Measurements from ENCODE around the gene NUP133. TPM values are rescaled to one million over a fixed set of nuclear protein-coding genes. Genes with fewer than 3 reads are reported as not detected.

The NUP133 gene
- total RNA-seq, 1 donor from 2014 or later = 53.5 TPM

DNA sequence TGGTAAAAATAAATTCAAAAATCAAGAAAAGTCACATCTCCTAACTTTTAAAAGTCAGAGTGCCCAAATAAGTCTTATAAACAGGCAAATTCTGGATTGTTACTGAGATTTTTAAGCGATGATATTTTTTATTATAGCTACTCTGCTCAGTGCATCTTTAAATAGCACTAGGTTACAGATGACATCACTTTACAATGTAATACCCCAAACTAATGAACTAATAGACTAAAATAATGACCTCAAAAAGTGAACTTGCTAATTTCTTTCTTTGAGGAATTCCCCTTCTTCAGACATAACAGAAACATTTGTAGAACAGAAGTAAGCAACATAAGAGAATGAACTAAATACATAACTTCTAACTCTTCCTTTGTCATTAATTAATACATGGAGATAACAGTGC lies 41.3 kb downstream of the NUP133 start:
- H3K4me1 Mint-ChIP-seq (ENCODE audit: unreplicated experiment) = no peaks in the 10 kb centered on the region
- H3K36me3 Mint-ChIP-seq (ENCODE audit: low read depth, unreplicated experiment) = peaks cover 36% of the 10 kb centered on the region
- TF ChIP-seq, protein P1, sequence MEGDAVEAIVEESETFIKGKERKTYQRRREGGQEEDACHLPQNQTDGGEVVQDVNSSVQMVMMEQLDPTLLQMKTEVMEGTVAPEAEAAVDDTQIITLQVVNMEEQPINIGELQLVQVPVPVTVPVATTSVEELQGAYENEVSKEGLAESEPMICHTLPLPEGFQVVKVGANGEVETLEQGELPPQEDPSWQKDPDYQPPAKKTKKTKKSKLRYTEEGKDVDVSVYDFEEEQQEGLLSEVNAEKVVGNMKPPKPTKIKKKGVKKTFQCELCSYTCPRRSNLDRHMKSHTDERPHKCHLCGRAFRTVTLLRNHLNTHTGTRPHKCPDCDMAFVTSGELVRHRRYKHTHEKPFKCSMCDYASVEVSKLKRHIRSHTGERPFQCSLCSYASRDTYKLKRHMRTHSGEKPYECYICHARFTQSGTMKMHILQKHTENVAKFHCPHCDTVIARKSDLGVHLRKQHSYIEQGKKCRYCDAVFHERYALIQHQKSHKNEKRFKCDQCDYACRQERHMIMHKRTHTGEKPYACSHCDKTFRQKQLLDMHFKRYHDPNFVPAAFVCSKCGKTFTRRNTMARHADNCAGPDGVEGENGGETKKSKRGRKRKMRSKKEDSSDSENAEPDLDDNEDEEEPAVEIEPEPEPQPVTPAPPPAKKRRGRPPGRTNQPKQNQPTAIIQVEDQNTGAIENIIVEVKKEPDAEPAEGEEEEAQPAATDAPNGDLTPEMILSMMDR (IDR thresholded peaks at IDR 0.05; ENCODE audit: unreplicated experiment) = no peak
- H3K27ac Mint-ChIP-seq (ENCODE audit: unreplicated experiment) = no peak overlapping the region
- H3K27me3 Mint-ChIP-seq (ENCODE audit: unreplicated experiment) = no peaks in the 10 kb centered on the region
- H3K9me3 Mint-ChIP-seq (ENCODE audit: unreplicated experiment) = no peaks in the 10 kb centered on the region
- no peak overlapping the region for H3K4me3 Mint-ChIP-seq (ENCODE audit: unreplicated experiment)
- DNase-seq (ENCODE audit: low spot score) = no peak

DNA sequence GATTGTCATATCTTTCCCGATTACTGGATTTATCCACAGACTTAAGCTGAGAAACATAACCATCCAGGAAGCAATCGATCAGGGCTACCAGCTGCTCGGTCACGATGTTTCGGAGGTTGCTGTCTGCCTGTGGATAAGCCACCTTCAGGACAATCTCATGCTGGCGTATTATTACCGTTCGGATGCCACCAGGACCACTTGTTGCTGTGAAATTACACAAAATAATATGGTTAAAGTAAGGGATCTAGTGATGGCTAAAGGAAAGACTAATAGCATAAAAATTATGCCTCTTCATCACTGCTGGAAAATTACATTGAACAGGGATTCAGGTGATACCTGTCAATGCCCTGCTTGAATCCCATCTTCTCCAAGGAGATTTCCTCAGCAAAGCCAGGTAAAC lies 43.5 kb downstream of the NUP133 start:
- TF ChIP-seq, protein P1 (IDR thresholded peaks at IDR 0.05; ENCODE audit: unreplicated experiment) = no peak
- no peak for DNase-seq (ENCODE audit: low spot score)

DNA sequence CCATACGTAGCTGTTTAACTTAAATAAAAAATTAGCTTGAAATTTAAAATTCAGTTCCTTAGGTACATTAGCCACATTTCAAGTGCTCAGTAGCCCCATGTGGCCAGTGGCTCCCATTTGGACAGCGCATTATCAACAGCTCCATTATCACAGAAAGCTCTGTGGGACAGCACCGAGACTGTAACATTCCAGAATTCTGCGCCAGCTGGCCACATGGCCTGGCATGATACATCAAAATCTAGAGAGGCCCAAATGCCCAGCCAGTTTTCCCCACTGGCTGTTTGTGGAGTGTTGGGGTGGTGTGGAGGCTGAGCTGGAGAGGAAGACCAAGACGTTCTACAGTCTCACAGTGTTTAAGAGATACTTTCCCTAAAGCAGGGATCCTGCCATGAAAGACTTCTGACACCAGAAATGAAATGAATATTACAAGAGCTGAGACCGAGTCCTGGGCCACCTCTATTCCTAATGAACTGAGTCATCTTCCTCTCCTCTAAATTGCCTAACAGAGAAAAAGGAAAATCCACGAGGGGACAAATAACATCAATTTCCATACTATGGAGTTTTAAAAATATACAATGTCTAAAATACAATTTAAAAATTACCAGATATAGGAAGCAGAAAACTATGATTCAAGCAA lies 47.0 kb downstream of the NUP133 start:
- Mint-ChIP-seq H3K36me3 (ENCODE audit: low read depth, unreplicated experiment) (peaks cover 31% of the 10 kb centered on the region), H3K4me3 (ENCODE audit: unreplicated experiment) (no peak overlapping the region), H3K4me1 (ENCODE audit: unreplicated experiment) (no peaks in the 10 kb centered on the region), H3K27me3 (ENCODE audit: unreplicated experiment) (no peaks in the 10 kb centered on the region), H3K27ac (ENCODE audit: unreplicated experiment) (no peak overlapping the region), H3K9me3 (ENCODE audit: unreplicated experiment) (no peaks in the 10 kb centered on the region)
- DNase-seq (ENCODE audit: low spot score) = no peak
- TF ChIP-seq, protein P1 (IDR thresholded peaks at IDR 0.05; ENCODE audit: unreplicated experiment) = no peak

More for the DNA sequence above, 43.5 kb downstream of the NUP133 start:
- no peaks in the 10 kb centered on the region for H3K27me3 Mint-ChIP-seq (ENCODE audit: unreplicated experiment)
- H3K4me3 Mint-ChIP-seq (ENCODE audit: unreplicated experiment) = no peak overlapping the region
- no peaks in the 10 kb centered on the region for H3K9me3 Mint-ChIP-seq (ENCODE audit: unreplicated experiment)
- H3K36me3 Mint-ChIP-seq (ENCODE audit: low read depth, unreplicated experiment) = peaks cover 25% of the 10 kb centered on the region
- no peaks in the 10 kb centered on the region for H3K4me1 Mint-ChIP-seq (ENCODE audit: unreplicated experiment)
- no peak overlapping the region for H3K27ac Mint-ChIP-seq (ENCODE audit: unreplicated experiment)

DNA sequence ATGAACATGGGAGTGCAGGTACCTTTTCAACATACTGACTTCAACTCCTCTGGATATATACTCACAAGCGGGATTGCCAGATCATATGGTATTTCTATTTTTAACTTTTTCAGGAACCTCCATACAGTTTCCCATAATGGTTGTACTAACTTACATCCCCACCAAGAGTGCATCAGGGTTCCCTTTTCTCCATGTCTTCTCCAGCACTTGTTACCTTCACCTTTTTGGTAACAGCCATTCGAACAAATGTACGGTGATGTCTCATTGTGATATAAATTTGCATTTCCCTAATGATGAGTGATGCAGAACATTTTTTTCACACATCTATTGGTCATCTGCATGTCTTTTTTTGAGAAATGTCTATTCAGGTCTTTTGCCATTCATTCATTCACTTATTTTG lies 48.3 kb downstream of the NUP133 start:
- Mint-ChIP-seq H3K4me3 (ENCODE audit: unreplicated experiment) (no peak overlapping the region), H3K36me3 (ENCODE audit: low read depth, unreplicated experiment) (peaks cover 29% of the 10 kb centered on the region), H3K4me1 (ENCODE audit: unreplicated experiment) (no peaks in the 10 kb centered on the region), H3K27me3 (ENCODE audit: unreplicated experiment) (no peaks in the 10 kb centered on the region), H3K27ac (ENCODE audit: unreplicated experiment) (no peak overlapping the region), H3K9me3 (ENCODE audit: unreplicated experiment) (no peaks in the 10 kb centered on the region)
- TF ChIP-seq, protein P1 (IDR thresholded peaks at IDR 0.05; ENCODE audit: unreplicated experiment) = no peak
- DNase-seq (ENCODE audit: low spot score) = no peak

DNA sequence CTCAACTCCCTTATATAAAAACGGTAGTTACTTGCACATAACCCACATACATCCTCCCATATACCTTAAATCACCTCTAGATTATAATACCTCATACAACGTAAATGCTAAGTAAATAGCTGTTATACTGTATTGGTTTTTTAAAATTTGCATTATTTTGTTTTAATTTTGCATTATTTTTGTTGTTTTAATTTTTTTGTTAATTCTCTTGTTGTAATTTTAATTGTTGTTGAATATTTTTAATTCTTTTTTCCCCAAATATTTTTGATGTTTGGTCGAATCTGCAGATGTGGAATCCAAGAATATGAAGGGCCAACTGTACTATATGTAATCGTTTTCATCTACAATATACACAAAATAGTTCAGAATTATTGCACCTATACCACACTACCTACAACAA lies 50.7 kb downstream of the NUP133 start:
- Mint-ChIP-seq H3K4me1 (ENCODE audit: unreplicated experiment) (no peaks in the 10 kb centered on the region), H3K4me3 (ENCODE audit: unreplicated experiment) (no peak overlapping the region), H3K9me3 (ENCODE audit: unreplicated experiment) (no peaks in the 10 kb centered on the region), H3K27ac (ENCODE audit: unreplicated experiment) (no peak overlapping the region), H3K27me3 (ENCODE audit: unreplicated experiment) (no peaks in the 10 kb centered on the region), H3K36me3 (ENCODE audit: low read depth, unreplicated experiment) (peaks cover 15% of the 10 kb centered on the region)
- no peak for DNase-seq (ENCODE audit: low spot score)
- TF ChIP-seq, protein P1 (IDR thresholded peaks at IDR 0.05; ENCODE audit: unreplicated experiment) = no peak

All from endothelial cell (in vitro differentiated cells).